HepG2 (cell line): ENCODE data around the gene CHRNB1. TPM values are rescaled to one million over a fixed set of nuclear protein-coding genes. Genes with fewer than 3 reads are reported as not detected.

ENCODE experiments used
- DZIP1 ChIP-seq: sonication (generic); formaldehyde crosslinking; IDR thresholded peaks from 2 replicates; pipeline ENCODE4 v1.5.0; 2020; ENCODE audit warnings: mild to moderate bottlenecking, missing genetic modification reagents
- ELK4 ChIP-seq: sonication (generic); formaldehyde crosslinking; IDR thresholded peaks from 2 replicates; pipeline ENCODE4 v1.9.0; 2021; ENCODE audit warnings: missing genetic modification reagents, borderline replicate concordance
- GLI4 ChIP-seq: sonication (generic); formaldehyde crosslinking; IDR thresholded peaks from 2 replicates; pipeline ENCODE4 v1.5.1; 2020; ENCODE audit warnings: missing genetic modification reagents, mild to moderate bottlenecking, moderate library complexity, borderline replicate concordance
- KDM5A ChIP-seq: fragments of 200-600 bp; sonication (generic); IDR thresholded peaks from 2 replicates; pipeline ENCODE4 v1.7.0; 2018; ENCODE audit warnings: antibody characterized with exemption, mild to moderate bottlenecking, low read length, borderline replicate concordance
- MEIS2 ChIP-seq: sonication (generic); formaldehyde crosslinking; IDR thresholded peaks from 2 replicates; pipeline ENCODE4 v1.9.0; 2021; ENCODE audit warnings: mild to moderate bottlenecking, missing genetic modification reagents
- MIXL1 ChIP-seq: IDR thresholded peaks from 2 replicates; pipeline ENCODE4 v1.6.1; 2016
- NCOR1 ChIP-seq: fragments of 200-600 bp; sonication (generic); IDR thresholded peaks from 2 replicates; pipeline ENCODE4 v1.7.0; 2017; ENCODE audit warnings: antibody characterized with exemption, low read length, borderline replicate concordance
- PCBP2 ChIP-seq: fragments of 200-400 bp; formaldehyde crosslinking; optimal IDR thresholded peaks from 2 replicates; pipeline ENCODE3; 2018; ENCODE audit warnings: low read length, low read depth; ENCODE audit not compliant: poor library complexity, severe bottlenecking
- RFXANK ChIP-seq: IDR thresholded peaks from 2 replicates; pipeline ENCODE4 v1.6.1; 2016
- SATB2 ChIP-seq: sonication (generic); formaldehyde crosslinking; IDR thresholded peaks from 2 replicates; pipeline ENCODE4 v1.5.0; 2020; ENCODE audit warnings: missing genetic modification reagents
- SP140L ChIP-seq: sonication (generic); formaldehyde crosslinking; IDR thresholded peaks from 2 replicates; pipeline ENCODE4 v1.4.0; 2020; ENCODE audit warnings: missing genetic modification reagents, borderline replicate concordance
- SP5 ChIP-seq: IDR thresholded peaks from 2 replicates; pipeline ENCODE4 v1.6.1; 2016; ENCODE audit warnings: low read depth, borderline replicate concordance
- TMF1 ChIP-seq: sonication (generic); formaldehyde crosslinking; IDR thresholded peaks from 2 replicates; pipeline ENCODE4 v1.8.1; 2022; ENCODE audit warnings: low read depth, missing genetic modification reagents
- ZBTB10 ChIP-seq: sonication (generic); formaldehyde crosslinking; IDR thresholded peaks from 2 replicates; pipeline ENCODE4 v1.4.0; 2020; ENCODE audit warnings: missing genetic modification reagents, borderline replicate concordance
- ZMYM3 ChIP-seq: sonication (generic); formaldehyde crosslinking; IDR thresholded peaks from 2 replicates; pipeline ENCODE4 v1.5.1; 2020; ENCODE audit warnings: mild to moderate bottlenecking, missing genetic modification reagents
- ZNF124 ChIP-seq: sonication (generic); formaldehyde crosslinking; IDR thresholded peaks from 2 replicates; pipeline ENCODE4 v1.4.0; 2020; ENCODE audit warnings: missing genetic modification reagents
- ZNF18 ChIP-seq: sonication (generic); formaldehyde crosslinking; IDR thresholded peaks from 2 replicates; pipeline ENCODE4 v1.8.0; 2022; ENCODE audit warnings: mild to moderate bottlenecking, missing genetic modification reagents; ENCODE audit not compliant: insufficient replicate concordance
- ZNF180 ChIP-seq: sonication (generic); formaldehyde crosslinking; IDR thresholded peaks from 2 replicates; pipeline ENCODE4 v1.4.0; 2020; ENCODE audit warnings: low read depth, missing genetic modification reagents, borderline replicate concordance
- ZNF253 ChIP-seq: sonication (generic); formaldehyde crosslinking; IDR thresholded peaks from 2 replicates; pipeline ENCODE4 v1.8.0; 2022; ENCODE audit warnings: mild to moderate bottlenecking, missing genetic modification reagents, borderline replicate concordance
- ZNF557 ChIP-seq: sonication (generic); formaldehyde crosslinking; IDR thresholded peaks from 2 replicates; pipeline ENCODE4 v1.4.0; 2020; ENCODE audit warnings: missing genetic modification reagents
- ZNF562 ChIP-seq: sonication (generic); formaldehyde crosslinking; IDR thresholded peaks from 2 replicates; pipeline ENCODE4 v1.8.0; 2022; ENCODE audit warnings: missing genetic modification reagents, borderline replicate concordance
- ZNF766 ChIP-seq: sonication (generic); formaldehyde crosslinking; IDR thresholded peaks from 2 replicates; pipeline ENCODE4 v1.5.0; 2020; ENCODE audit warnings: missing genetic modification reagents, borderline replicate concordance
- polyA plus RNA-seq, 8 experiments: library from polyadenylated mRNA; depleted of rRNA in 3 of 8; stranded (reverse) in 7 of 8; unstranded in 1 of 8; fragments of >200 nt; fragmentation: Illumina TruSeq in 4 of 8; extraction: Trizol in 4 of 8; gene quantifications; 2 replicates each; pipeline versions ENCODE4 v1.2.1 to v1.2.3, GENCODE V29; 2011 to 2016; ENCODE audit warnings: low read depth in 4 of 8, missing spikeins in 1 of 8, mixed read lengths in 1 of 8; ENCODE audit not compliant: insufficient read depth in 1 of 8
- total RNA-seq, 5 experiments: library from RNA; depleted of rRNA; stranded (reverse); fragments of >200 nt; fragmentation: Illumina TruSeq; extraction: Trizol; gene quantifications; 2 replicates each; pipeline ENCODE4 v1.2.3, GENCODE V29; 2016; ENCODE audit warnings: low read depth in 1 of 5

Gene CHRNB1
- total and polyA plus RNA-seq, 2 of the 13 experiments (the other 11 are each of a cell fraction or from before 2014, with no cell fraction given): 5.4 to 33.7 TPM

- no peak for TF ChIP-seq ZNF18
- TF ChIP-seq ZNF180 (CRISPR knock-in tag): no peak
- no peak for TF ChIP-seq SATB2 (CRISPR knock-in tag)
- TF ChIP-seq ZNF766 (CRISPR knock-in tag): no peak
- no peak for TF ChIP-seq DZIP1 (CRISPR knock-in tag)
- no peak; the same call in 1 of the 2 replicates for TF ChIP-seq ZNF124 (CRISPR knock-in tag)
- no peak for TF ChIP-seq SP5 (CRISPR knock-in tag)
- no peak for TF ChIP-seq ZNF562 (CRISPR knock-in tag)
- TF ChIP-seq ZMYM3 (CRISPR knock-in tag): peak; percentile 49; the same call in 1 of the 2 replicates
- no peak for TF ChIP-seq PCBP2
- TF ChIP-seq NCOR1: no peak
- TF ChIP-seq TMF1 (CRISPR knock-in tag): no peak; the same call in 1 of the 2 replicates
- TF ChIP-seq ELK4 (CRISPR knock-in tag): no peak
- no peak for TF ChIP-seq GLI4
- no peak; the same call in 1 of the 2 replicates for TF ChIP-seq MIXL1 (CRISPR knock-in tag)
- 0 out of 2 replicates have a peak, but pooled peaks have one; percentile 52 for TF ChIP-seq KDM5A
- TF ChIP-seq ZBTB10: no peak
- TF ChIP-seq MEIS2 (CRISPR knock-in tag): no peak
- 0 out of 2 replicates have a peak, but pooled peaks have one; percentile 38 for TF ChIP-seq SP140L (CRISPR knock-in tag)
- TF ChIP-seq ZNF253 (CRISPR knock-in tag): no peak
- TF ChIP-seq RFXANK: no peak
- TF ChIP-seq ZNF557: no peak
Measured at GRCh38 chr17:7483255-7484066, 38.6 kb downstream of the CHRNB1 start (continued).
